Keratinocyte (primary cell): ENCODE measurements around the gene SDE2. TPM values are rescaled to one million over a fixed set of nuclear protein-coding genes. Genes with fewer than 3 reads are reported as not detected.
"Not testable (repeated sequence)": the region's sequence is repeated elsewhere in the genome, so short reads cannot be mapped to it uniquely, and the experiment has no call there.

Experiments
- DNase-seq: peaks from one replicate; pipeline ENCODE4 v3.0.0-alpha.2; 2011; ENCODE audit warnings: low read depth, missing footprints, low spot score
- FAIRE-seq: peaks from 2 replicates; lab custom pipeline; 2011; peaks lifted over from hg19 to GRCh38; lab: Jason Lieb, UNC
- H2AFZ ChIP-seq: 2 replicates; pipeline ENCODE4 v1.6.0; 2012; ENCODE audit warnings: low read length, control low read depth, inconsistent platforms; ENCODE audit not compliant: control insufficient read depth
- H3K27ac ChIP-seq: 2 replicates; pipeline ENCODE4 v1.5.1; 2011; ENCODE audit warnings: low read length; ENCODE audit not compliant: control insufficient read depth, insufficient read depth
- H3K27me3 ChIP-seq: 3 replicates; pipeline ENCODE4 v1.6.0; 2011; ENCODE audit warnings: low read length; ENCODE audit not compliant: control insufficient read depth, insufficient read depth; ENCODE audit errors: extremely low read depth
- H3K36me3 ChIP-seq, 2 experiments: 2 replicates in 1 of 2; 3 replicates in 1 of 2; pipeline ENCODE4 v1.5.1; 2011; ENCODE audit warnings: low read length in 2 of 2, mild to moderate bottlenecking in 1 of 2; ENCODE audit not compliant: control insufficient read depth in 2 of 2, insufficient read depth in 2 of 2; ENCODE audit errors: extremely low read depth in 1 of 2
- H3K4me1 ChIP-seq: 3 replicates; pipeline ENCODE4 v1.5.1; 2011; ENCODE audit warnings: low read length; ENCODE audit not compliant: control insufficient read depth, insufficient read depth; ENCODE audit errors: extremely low read depth
- H3K4me2 ChIP-seq: 3 replicates; pipeline ENCODE4 v1.6.0; 2011; ENCODE audit warnings: low read depth, low read length; ENCODE audit not compliant: control insufficient read depth, insufficient read depth; ENCODE audit errors: extremely low read depth
- H3K4me3 ChIP-seq, 3 experiments: fragments of 200-600 bp in 1 of 3; sonication (generic) in 1 of 3; 2 replicates in 2 of 3; 3 replicates in 1 of 3; pipeline ENCODE4 v1.5.1; 2011 to 2016; ENCODE audit warnings: low read length in 3 of 3, mild to moderate bottlenecking in 3 of 3, control low read depth in 2 of 3, inconsistent platforms in 1 of 3, low read depth in 1 of 3, mixed read lengths in 1 of 3, mixed run types in 1 of 3, moderate library complexity in 1 of 3; ENCODE audit not compliant: control insufficient read depth in 2 of 3, insufficient read depth in 2 of 3; ENCODE audit errors: extremely low read depth in 1 of 3
- H3K79me2 ChIP-seq: 2 replicates; pipeline ENCODE4 v1.6.0; 2012; ENCODE audit warnings: low read length; ENCODE audit not compliant: control insufficient read depth, insufficient read depth
- H3K9ac ChIP-seq: 3 replicates; pipeline ENCODE4 v1.6.0; 2011; ENCODE audit warnings: low read length; ENCODE audit not compliant: control insufficient read depth, insufficient read depth; ENCODE audit errors: extremely low read depth
- H3K9me1 ChIP-seq: 3 replicates; pipeline ENCODE4 v1.6.0; 2011; ENCODE audit warnings: low read length; ENCODE audit not compliant: control insufficient read depth, insufficient read depth; ENCODE audit errors: extremely low read depth
- H3K9me3 ChIP-seq: 2 replicates; pipeline ENCODE4 v1.5.1; 2012; ENCODE audit warnings: low read depth, low read length; ENCODE audit not compliant: control insufficient read depth
- H4K20me1 ChIP-seq: 3 replicates; pipeline ENCODE4 v1.6.0; 2011; ENCODE audit warnings: low read length; ENCODE audit not compliant: control insufficient read depth, insufficient read depth; ENCODE audit errors: extremely low read depth
- EZH2 ChIP-seq: IDR thresholded peaks from one replicate; pipeline ENCODE4 v1.6.1; 2012; ENCODE audit warnings: inconsistent platforms, mild to moderate bottlenecking, low read length, moderate library complexity
- dilution Hi-C: fragments of 300-500 bp; cut with MboI; formaldehyde crosslinking; loops from one replicate; pipeline ENCODE4 v1.7.0; 2020; ENCODE audit warnings: low sequenced_read_pairs; ENCODE audit not compliant: extremely low pct_ligation_motif_present
- polyA plus RNA-seq, 5 experiments: library from polyadenylated mRNA; depleted of rRNA in 3 of 5; stranded (reverse) in 3 of 5; stranded (forward) in 1 of 5; unstranded in 1 of 5; fragments of >200 nt; gene quantifications; 1 replicate in 1 of 5; 2 replicates in 3 of 5; 3 replicates in 1 of 5; pipeline versions ENCODE4 v1.2.1 to v1.2.3, GENCODE V29; 2011 to 2012; ENCODE audit warnings: missing spikeins in 2 of 5, low read depth in 1 of 5, low replicate concordance in 1 of 5
- TF ChIP-seq, protein P1 (sequence below), 3 experiments: IDR thresholded peaks in 1 of 3; conservative IDR thresholded peaks in 1 of 3; optimal IDR thresholded peaks in 1 of 3; 2 replicates in 2 of 3; 3 replicates in 1 of 3; pipeline versions ENCODE3 to v1.5.1; 2011; ENCODE audit warnings: low read length in 3 of 3, mild to moderate bottlenecking in 3 of 3, moderate library complexity in 2 of 3, control low read depth in 1 of 3, inconsistent platforms in 1 of 3; ENCODE audit not compliant: insufficient read depth in 2 of 3; ENCODE audit errors: extremely low read depth in 1 of 3

The SDE2 gene
- polyA plus RNA-seq, 1 donor (not counting 4 experiments of a cell fraction or from before 2014, with no cell fraction given), result 15.9 TPM

DNA sequence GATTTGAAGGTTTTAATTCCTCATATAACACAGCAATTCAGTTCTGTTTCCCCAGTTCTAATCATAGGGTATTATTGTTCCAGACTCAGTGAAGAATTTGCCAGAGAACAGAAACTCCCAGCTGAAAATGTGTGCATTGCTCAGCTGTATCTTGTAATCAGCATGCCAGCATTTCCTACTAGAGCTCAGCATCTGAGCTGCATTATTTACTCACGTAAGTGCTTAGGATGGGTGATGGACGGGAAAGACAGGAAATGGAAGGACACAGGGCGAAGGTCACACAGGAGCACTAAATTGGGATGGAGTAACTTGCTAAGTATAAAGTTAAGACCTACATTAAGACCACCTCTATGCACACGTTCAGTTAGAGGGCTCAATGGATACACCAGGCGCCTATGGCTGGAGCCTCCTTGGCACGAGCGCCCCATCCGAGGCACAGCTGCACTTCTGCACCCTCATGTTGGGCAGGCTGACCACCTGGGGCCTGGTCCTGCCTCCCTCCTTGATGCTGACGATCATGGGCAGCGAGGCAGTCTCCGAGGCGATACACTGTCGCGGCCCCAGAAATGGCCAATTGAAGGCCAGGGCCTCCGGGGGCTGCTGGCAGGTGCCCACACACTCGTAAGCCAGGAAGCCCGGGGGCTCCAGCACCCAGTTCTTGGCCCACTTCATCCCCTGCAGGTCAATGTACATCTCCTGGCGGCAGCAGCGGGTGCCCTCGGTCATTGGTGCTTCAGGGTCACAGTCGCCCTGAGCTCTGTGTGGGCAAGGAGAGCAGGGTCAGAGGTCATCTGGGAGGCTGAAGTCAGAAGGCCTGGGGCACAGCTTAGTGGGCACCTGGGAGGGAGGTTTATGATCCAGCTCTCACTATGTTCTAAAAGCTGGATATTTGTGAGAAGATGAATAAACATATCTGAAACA, 61.8 kb downstream of the SDE2 start:
- H4K20me1 ChIP-seq, result no peaks in the 10 kb centered on the region
- H3K36me3 ChIP-seq, result no peaks in the 10 kb centered on the region
- no peak overlapping the region for H2AFZ ChIP-seq
- H3K4me2 ChIP-seq, result no peak overlapping the region
- peaks cover 6% of the 10 kb centered on the region for H3K4me1 ChIP-seq
- no peaks in the 10 kb centered on the region for H3K79me2 ChIP-seq
- no peaks in the 10 kb centered on the region for H3K27me3 ChIP-seq
- H3K27ac ChIP-seq, result no peak overlapping the region
- no peak overlapping the region for H3K4me3 ChIP-seq
- TF ChIP-seq, protein P1, sequence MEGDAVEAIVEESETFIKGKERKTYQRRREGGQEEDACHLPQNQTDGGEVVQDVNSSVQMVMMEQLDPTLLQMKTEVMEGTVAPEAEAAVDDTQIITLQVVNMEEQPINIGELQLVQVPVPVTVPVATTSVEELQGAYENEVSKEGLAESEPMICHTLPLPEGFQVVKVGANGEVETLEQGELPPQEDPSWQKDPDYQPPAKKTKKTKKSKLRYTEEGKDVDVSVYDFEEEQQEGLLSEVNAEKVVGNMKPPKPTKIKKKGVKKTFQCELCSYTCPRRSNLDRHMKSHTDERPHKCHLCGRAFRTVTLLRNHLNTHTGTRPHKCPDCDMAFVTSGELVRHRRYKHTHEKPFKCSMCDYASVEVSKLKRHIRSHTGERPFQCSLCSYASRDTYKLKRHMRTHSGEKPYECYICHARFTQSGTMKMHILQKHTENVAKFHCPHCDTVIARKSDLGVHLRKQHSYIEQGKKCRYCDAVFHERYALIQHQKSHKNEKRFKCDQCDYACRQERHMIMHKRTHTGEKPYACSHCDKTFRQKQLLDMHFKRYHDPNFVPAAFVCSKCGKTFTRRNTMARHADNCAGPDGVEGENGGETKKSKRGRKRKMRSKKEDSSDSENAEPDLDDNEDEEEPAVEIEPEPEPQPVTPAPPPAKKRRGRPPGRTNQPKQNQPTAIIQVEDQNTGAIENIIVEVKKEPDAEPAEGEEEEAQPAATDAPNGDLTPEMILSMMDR (optimal IDR thresholded peaks at IDR 0.05 in 1 of 3, IDR thresholded peaks at IDR 0.05 in 1 of 3, conservative IDR thresholded peaks at IDR 0.05 in 1 of 3; ENCODE audit: extremely low read depth in 1 of 3, insufficient read depth in 2 of 3, low read length in 3 of 3), result no peak
- TF ChIP-seq EZH2, result no peak
- H3K9me1 ChIP-seq, result peaks cover 3% of the 10 kb centered on the region
- dilution Hi-C loops, result no loop called here
- no peak for DNase-seq
- no peak overlapping the region for H3K9ac ChIP-seq
- no peaks in the 10 kb centered on the region for H3K9me3 ChIP-seq
- no peak for FAIRE-seq

DNA sequence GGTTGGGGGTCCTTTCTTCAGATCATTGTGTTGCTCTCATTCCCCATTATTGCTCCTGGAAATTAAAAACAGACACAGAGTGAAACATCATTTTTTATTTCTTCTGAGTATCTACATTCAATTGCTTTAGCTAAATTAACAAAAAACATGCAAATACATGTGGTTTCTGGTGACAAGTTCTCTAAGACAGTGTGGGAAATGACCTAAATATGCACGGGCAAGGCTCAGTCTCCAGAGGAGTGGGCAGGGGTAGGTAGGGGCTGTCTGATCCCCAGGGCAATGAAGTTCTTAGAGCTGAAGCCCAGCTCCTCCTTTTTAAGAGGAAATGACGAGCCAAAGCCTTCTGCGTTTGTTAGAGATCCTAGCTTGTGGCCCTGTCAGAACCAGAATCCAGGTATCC, 62.6 kb downstream of the SDE2 start:
- DNase-seq (no peak), FAIRE-seq (no peak)
- Histone ChIP-seq H3K27me3 (no peaks in the 10 kb centered on the region), H3K9ac (no peak overlapping the region), H3K36me3 (no peaks in the 10 kb centered on the region), H3K27ac (no peak overlapping the region), H3K9me1 (peaks cover 3% of the 10 kb centered on the region), H3K9me3 (no peaks in the 10 kb centered on the region), H3K4me1 (peaks cover 6% of the 10 kb centered on the region), H4K20me1 (no peaks in the 10 kb centered on the region), H3K79me2 (no peaks in the 10 kb centered on the region), H3K4me2 (no peak overlapping the region), H2AFZ (no peak overlapping the region), H3K4me3 (no peak overlapping the region)
- dilution Hi-C loops, result no loop called here
- TF ChIP-seq EZH2, result no peak
- TF ChIP-seq, protein P1 (optimal IDR thresholded peaks at IDR 0.05 in 1 of 3, IDR thresholded peaks at IDR 0.05 in 1 of 3, conservative IDR thresholded peaks at IDR 0.05 in 1 of 3; ENCODE audit: extremely low read depth in 1 of 3, insufficient read depth in 2 of 3, low read length in 3 of 3), result no peak

DNA sequence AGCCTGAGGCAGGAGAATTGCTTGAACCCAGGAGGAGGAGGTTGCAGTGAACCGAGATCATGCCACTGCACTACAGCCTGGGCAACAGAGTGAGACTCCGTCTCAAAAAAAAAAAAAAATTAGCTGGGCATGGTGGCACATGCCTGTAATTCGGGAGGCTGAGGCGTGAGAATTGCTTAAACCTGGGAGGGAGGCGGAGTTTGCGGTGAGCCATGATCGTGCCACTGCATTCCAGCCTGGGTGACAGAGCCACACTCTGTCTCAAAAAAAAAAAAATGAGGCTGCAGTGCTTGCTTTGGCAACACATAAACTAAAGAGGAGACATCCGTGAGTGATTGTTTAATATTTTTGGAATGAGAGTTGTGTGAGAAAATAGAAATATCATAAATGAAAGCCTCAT, 63.1 kb downstream of the SDE2 start:
- H3K4me3 ChIP-seq, H3K4me2 ChIP-seq, H3K9me1 ChIP-seq, H3K79me2 ChIP-seq, H4K20me1 ChIP-seq, H3K9ac ChIP-seq, dilution Hi-C loops, DNase-seq, H3K4me1 ChIP-seq, H3K27me3 ChIP-seq, H3K9me3 ChIP-seq, H2AFZ ChIP-seq, H3K36me3 ChIP-seq, H3K27ac ChIP-seq, FAIRE-seq: not testable (repeated sequence)
